Liver (tissue), 9 donors: ENCODE data around the gene IL23A. TPM values are rescaled to one million over a fixed set of nuclear protein-coding genes. Genes with fewer than 3 reads are reported as not detected.

ENCODE experiments used
- DNase-seq: peaks from one replicate; pipeline ENCODE4 v3.0.0-alpha.2; 2017; ENCODE audit warnings: low spot score
- H3K27ac ChIP-seq, 2 donors: one replicate each; pipeline ENCODE4 v1.7.0; 2013; ENCODE audit warnings: inconsistent platforms in 2 of 2, low read length in 2 of 2, control low read depth in 1 of 2, low read depth in 1 of 2, mild to moderate bottlenecking in 1 of 2
- H3K27me3 ChIP-seq, 4 donors: one replicate each; pipeline versions ENCODE4 v1.6.1 to v1.7.0; 2013; ENCODE audit warnings: low read length in 3 of 4, inconsistent platforms in 1 of 4, mild to moderate bottlenecking in 1 of 4, moderate library complexity in 1 of 4; ENCODE audit not compliant: control insufficient read depth in 4 of 4, insufficient read depth in 4 of 4
- H3K36me3 ChIP-seq, 4 donors: one replicate each; pipeline versions ENCODE4 v1.6.1 to v1.7.0; 2013; ENCODE audit warnings: low read length in 3 of 4, mild to moderate bottlenecking in 3 of 4, low read depth in 1 of 4, moderate library complexity in 1 of 4; ENCODE audit not compliant: control insufficient read depth in 4 of 4, insufficient read depth in 3 of 4
- H3K4me1 ChIP-seq, 4 donors: one replicate each; pipeline versions ENCODE4 v1.6.1 to v1.7.0; 2013; ENCODE audit warnings: low read length in 3 of 4, mild to moderate bottlenecking in 3 of 4, moderate library complexity in 1 of 4; ENCODE audit not compliant: control insufficient read depth in 4 of 4, insufficient read depth in 4 of 4
- H3K4me3 ChIP-seq, 3 donors: one replicate each; pipeline versions ENCODE4 v1.6.1 to v1.7.0; 2013; ENCODE audit warnings: low read length in 3 of 3, control low read depth in 1 of 3, low read depth in 1 of 3, mild to moderate bottlenecking in 1 of 3
- H3K9ac ChIP-seq, 2 donors: one replicate each; pipeline ENCODE4 v1.7.0; 2013; ENCODE audit warnings: low read length in 2 of 2, mild to moderate bottlenecking in 2 of 2, moderate library complexity in 2 of 2, control low read depth in 1 of 2, low read depth in 1 of 2
- H3K9me3 ChIP-seq, 4 donors: one replicate each; pipeline versions ENCODE4 v1.6.1 to v1.7.0; 2013; ENCODE audit warnings: low read length in 3 of 4; ENCODE audit not compliant: control insufficient read depth in 4 of 4
- EGR1 ChIP-seq, 2 donors: IDR thresholded peaks; 2 replicates each; pipeline ENCODE4 v1.6.1; 2016 to 2018; ENCODE audit warnings: antibody characterized with exemption in 2 of 2, low read depth in 2 of 2
- FOXA1 ChIP-seq: IDR thresholded peaks from 2 replicates; pipeline ENCODE4 v1.6.1; 2016; ENCODE audit warnings: antibody characterized with exemption
- FOXA2 ChIP-seq: IDR thresholded peaks from 2 replicates; pipeline ENCODE4 v1.6.1; 2016; ENCODE audit warnings: antibody characterized with exemption
- GABPA ChIP-seq, 2 donors: IDR thresholded peaks in 1 of 2; conservative IDR thresholded peaks in 1 of 2; 2 replicates each; pipeline ENCODE4 v1.6.1; 2016; ENCODE audit warnings: antibody characterized with exemption in 2 of 2, mild to moderate bottlenecking in 1 of 2, moderate library complexity in 1 of 2
- HNF4A ChIP-seq, 2 donors: conservative IDR thresholded peaks; 2 replicates each; pipeline ENCODE4 v1.6.1; 2016; ENCODE audit warnings: antibody characterized with exemption in 2 of 2, mild to moderate bottlenecking in 2 of 2
- HNF4G ChIP-seq: IDR thresholded peaks from 2 replicates; pipeline ENCODE4 v1.6.1; 2016; ENCODE audit warnings: antibody characterized with exemption
- JUND ChIP-seq, 2 donors: IDR thresholded peaks; 2 replicates each; pipeline ENCODE4 v1.6.1; 2016; ENCODE audit warnings: antibody characterized with exemption in 2 of 2
- NR2F2 ChIP-seq: IDR thresholded peaks from 2 replicates; pipeline ENCODE4 v1.6.1; 2016; ENCODE audit warnings: antibody characterized with exemption
- RAD21 ChIP-seq, 2 donors: IDR thresholded peaks; 2 replicates each; pipeline ENCODE4 v1.6.1; 2016; ENCODE audit warnings: antibody characterized with exemption in 2 of 2, mild to moderate bottlenecking in 2 of 2
- RXRA ChIP-seq, 2 donors: IDR thresholded peaks; 2 replicates each; pipeline ENCODE4 v1.6.1; 2017 to 2018; ENCODE audit warnings: antibody characterized with exemption in 2 of 2, mild to moderate bottlenecking in 1 of 2
- SP1 ChIP-seq: IDR thresholded peaks from 2 replicates; pipeline ENCODE4 v1.6.1; 2018; ENCODE audit warnings: antibody characterized with exemption, mild to moderate bottlenecking
- TAF1 ChIP-seq: conservative IDR thresholded peaks from 2 replicates; pipeline ENCODE4 v1.6.1; 2016; ENCODE audit warnings: antibody characterized with exemption, mild to moderate bottlenecking
- YY1 ChIP-seq: IDR thresholded peaks from 2 replicates; pipeline ENCODE4 v1.6.1; 2016; ENCODE audit warnings: antibody characterized with exemption, mild to moderate bottlenecking
- WGBS: extraction: QIAGEN DNeasy Blood & Tissue Kit; methylation state at CpG from one replicate; pipeline ENCODE4 v1.1.7; 2013; 5-methylcytosine and 5-hydroxymethylcytosine counted together
- polyA plus RNA-seq, 2 donors: library from polyadenylated mRNA; stranded (reverse) in 1 of 2; unstranded in 1 of 2; fragments of 200-250 nt in 1 of 2; fragments of >200 nt in 1 of 2; fragmentation: Nextera tagmentation in 1 of 2; extraction: Ambion mirVana in 1 of 2; gene quantifications; one replicate each; pipeline versions ENCODE4 v1.2.1 to v1.2.3, GENCODE V29; 2013 to 2015
- total RNA-seq, 2 donors: library from RNA; depleted of rRNA; stranded (reverse); fragments of >200 nt; gene quantifications; one replicate each; pipeline ENCODE4 v1.2.3, GENCODE V29; 2014
- TF ChIP-seq, protein P1 (sequence below): IDR thresholded peaks from 2 replicates; pipeline ENCODE4 v1.6.1; 2016; ENCODE audit warnings: antibody characterized with exemption
- TF ChIP-seq, protein P2 (sequence below): IDR thresholded peaks from 2 replicates; pipeline ENCODE4 v1.6.1; 2016; ENCODE audit warnings: antibody characterized with exemption
- TF ChIP-seq, protein P3 (sequence below): IDR thresholded peaks from 2 replicates; pipeline ENCODE4 v1.6.1; 2016; ENCODE audit warnings: antibody characterized with exemption
- TF ChIP-seq, protein P4 (sequence below): IDR thresholded peaks from 2 replicates; pipeline ENCODE4 v1.6.1; 2016; ENCODE audit warnings: antibody characterized with exemption, mild to moderate bottlenecking
- TF ChIP-seq, protein P5 (sequence below): fragments of 150-350 bp; IDR thresholded peaks from 2 replicates; pipeline ENCODE4 v1.5.1; 2017; ENCODE audit warnings: improper control_type of control experiment, low read depth, low read length; ENCODE audit not compliant: missing input control
- donor health status: healthy.
- donor health status: healthy.
- donor health status: healthy.
- donor health status: healthy.
- donor health status: healthy.

IL23A gene
- total and polyA plus RNA-seq, 4 donors = 0.14 to 0.25 (median 0.22) TPM; not detected in 1

DNA sequence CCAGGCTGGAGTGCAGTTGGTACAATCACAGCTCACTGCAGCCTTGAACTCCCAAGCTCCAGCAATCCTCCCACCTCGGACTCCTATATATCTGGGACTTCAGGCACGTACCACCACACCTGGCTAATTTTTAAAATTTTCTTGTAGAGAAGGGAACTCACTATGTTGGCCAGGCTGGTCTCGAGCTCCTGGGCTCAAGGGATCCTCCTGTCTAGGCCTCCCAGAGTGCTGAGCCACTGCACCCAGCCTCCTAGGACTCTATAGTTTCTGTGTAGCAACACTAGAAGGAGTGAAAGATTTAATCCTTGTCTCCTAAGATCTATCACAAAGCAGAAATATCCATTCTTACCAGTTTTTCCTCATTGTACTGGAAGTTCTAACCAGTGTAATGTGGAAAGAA lies 28.3 kb downstream of the IL23A start:
- Histone ChIP-seq H3K36me3 (no peaks in the 10 kb centered on the region), H3K27me3 (no peaks in the 10 kb centered on the region), H3K4me1 (peaks cover 9 to 21% (median 13%) of the 10 kb centered on the region in 4 donors), H3K4me3 (no peak overlapping the region), H3K27ac (no peak overlapping the region), H3K9ac (no peak overlapping the region), H3K9me3 (no peaks in the 10 kb centered on the region)
- WGBS = 93% methylated on average over 3 of the region's 3 CpGs
- DNase-seq = no peak
- no peak for TF ChIP-seq RXRA (IDR thresholded peaks at IDR 0.05)
- TF ChIP-seq, protein P1, sequence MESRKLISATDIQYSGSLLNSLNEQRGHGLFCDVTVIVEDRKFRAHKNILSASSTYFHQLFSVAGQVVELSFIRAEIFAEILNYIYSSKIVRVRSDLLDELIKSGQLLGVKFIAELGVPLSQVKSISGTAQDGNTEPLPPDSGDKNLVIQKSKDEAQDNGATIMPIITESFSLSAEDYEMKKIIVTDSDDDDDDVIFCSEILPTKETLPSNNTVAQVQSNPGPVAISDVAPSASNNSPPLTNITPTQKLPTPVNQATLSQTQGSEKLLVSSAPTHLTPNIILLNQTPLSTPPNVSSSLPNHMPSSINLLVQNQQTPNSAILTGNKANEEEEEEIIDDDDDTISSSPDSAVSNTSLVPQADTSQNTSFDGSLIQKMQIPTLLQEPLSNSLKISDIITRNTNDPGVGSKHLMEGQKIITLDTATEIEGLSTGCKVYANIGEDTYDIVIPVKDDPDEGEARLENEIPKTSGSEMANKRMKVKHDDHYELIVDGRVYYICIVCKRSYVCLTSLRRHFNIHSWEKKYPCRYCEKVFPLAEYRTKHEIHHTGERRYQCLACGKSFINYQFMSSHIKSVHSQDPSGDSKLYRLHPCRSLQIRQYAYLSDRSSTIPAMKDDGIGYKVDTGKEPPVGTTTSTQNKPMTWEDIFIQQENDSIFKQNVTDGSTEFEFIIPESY = no peak
- no peak for TF ChIP-seq YY1
- TF ChIP-seq EGR1 (IDR thresholded peaks at IDR 0.05; ENCODE audit: low read depth in 2 of 2) = no peak
- TF ChIP-seq, protein P2, sequence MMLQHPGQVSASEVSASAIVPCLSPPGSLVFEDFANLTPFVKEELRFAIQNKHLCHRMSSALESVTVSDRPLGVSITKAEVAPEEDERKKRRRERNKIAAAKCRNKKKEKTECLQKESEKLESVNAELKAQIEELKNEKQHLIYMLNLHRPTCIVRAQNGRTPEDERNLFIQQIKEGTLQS = no peak
- no peak for TF ChIP-seq TAF1
- TF ChIP-seq, protein P3, sequence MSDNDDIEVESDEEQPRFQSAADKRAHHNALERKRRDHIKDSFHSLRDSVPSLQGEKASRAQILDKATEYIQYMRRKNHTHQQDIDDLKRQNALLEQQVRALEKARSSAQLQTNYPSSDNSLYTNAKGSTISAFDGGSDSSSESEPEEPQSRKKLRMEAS = no peak
- no peak for TF ChIP-seq HNF4A (conservative IDR thresholded peaks at IDR 0.05)
- no peak for TF ChIP-seq RAD21 (IDR thresholded peaks at IDR 0.05)
- TF ChIP-seq GABPA (IDR thresholded peaks at IDR 0.05 in 1 of 2, conservative IDR thresholded peaks at IDR 0.05 in 1 of 2) = no peak
- TF ChIP-seq, protein P4, sequence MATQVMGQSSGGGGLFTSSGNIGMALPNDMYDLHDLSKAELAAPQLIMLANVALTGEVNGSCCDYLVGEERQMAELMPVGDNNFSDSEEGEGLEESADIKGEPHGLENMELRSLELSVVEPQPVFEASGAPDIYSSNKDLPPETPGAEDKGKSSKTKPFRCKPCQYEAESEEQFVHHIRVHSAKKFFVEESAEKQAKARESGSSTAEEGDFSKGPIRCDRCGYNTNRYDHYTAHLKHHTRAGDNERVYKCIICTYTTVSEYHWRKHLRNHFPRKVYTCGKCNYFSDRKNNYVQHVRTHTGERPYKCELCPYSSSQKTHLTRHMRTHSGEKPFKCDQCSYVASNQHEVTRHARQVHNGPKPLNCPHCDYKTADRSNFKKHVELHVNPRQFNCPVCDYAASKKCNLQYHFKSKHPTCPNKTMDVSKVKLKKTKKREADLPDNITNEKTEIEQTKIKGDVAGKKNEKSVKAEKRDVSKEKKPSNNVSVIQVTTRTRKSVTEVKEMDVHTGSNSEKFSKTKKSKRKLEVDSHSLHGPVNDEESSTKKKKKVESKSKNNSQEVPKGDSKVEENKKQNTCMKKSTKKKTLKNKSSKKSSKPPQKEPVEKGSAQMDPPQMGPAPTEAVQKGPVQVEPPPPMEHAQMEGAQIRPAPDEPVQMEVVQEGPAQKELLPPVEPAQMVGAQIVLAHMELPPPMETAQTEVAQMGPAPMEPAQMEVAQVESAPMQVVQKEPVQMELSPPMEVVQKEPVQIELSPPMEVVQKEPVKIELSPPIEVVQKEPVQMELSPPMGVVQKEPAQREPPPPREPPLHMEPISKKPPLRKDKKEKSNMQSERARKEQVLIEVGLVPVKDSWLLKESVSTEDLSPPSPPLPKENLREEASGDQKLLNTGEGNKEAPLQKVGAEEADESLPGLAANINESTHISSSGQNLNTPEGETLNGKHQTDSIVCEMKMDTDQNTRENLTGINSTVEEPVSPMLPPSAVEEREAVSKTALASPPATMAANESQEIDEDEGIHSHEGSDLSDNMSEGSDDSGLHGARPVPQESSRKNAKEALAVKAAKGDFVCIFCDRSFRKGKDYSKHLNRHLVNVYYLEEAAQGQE = no peak
- TF ChIP-seq HNF4G = no peak
- no peak for TF ChIP-seq FOXA1
- TF ChIP-seq, protein P5, sequence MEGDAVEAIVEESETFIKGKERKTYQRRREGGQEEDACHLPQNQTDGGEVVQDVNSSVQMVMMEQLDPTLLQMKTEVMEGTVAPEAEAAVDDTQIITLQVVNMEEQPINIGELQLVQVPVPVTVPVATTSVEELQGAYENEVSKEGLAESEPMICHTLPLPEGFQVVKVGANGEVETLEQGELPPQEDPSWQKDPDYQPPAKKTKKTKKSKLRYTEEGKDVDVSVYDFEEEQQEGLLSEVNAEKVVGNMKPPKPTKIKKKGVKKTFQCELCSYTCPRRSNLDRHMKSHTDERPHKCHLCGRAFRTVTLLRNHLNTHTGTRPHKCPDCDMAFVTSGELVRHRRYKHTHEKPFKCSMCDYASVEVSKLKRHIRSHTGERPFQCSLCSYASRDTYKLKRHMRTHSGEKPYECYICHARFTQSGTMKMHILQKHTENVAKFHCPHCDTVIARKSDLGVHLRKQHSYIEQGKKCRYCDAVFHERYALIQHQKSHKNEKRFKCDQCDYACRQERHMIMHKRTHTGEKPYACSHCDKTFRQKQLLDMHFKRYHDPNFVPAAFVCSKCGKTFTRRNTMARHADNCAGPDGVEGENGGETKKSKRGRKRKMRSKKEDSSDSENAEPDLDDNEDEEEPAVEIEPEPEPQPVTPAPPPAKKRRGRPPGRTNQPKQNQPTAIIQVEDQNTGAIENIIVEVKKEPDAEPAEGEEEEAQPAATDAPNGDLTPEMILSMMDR = no peak
- no peak for TF ChIP-seq JUND (IDR thresholded peaks at IDR 0.05)
- no peak for TF ChIP-seq FOXA2

DNA sequence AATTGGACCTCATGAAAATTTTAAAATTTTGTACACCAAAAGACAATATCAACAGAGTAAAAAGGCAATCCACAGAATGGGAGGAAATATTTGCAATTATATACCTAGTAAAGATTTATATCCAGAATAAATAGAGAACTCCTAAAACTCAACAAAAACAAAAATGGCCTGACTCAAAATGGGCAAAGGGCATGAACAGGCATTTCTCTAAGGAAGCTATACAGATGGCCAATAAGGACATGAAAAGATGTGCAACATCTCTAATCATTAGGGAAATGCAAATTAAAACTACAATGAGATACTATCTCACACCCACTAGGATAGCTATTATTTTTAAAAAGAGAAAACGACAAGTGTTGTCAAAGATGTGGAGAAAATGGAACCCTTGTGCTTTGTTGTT lies 34.8 kb downstream of the IL23A start:
- TF ChIP-seq FOXA2 (no peak), JUND (IDR thresholded peaks at IDR 0.05) (no peak), TAF1 (no peak), GABPA (IDR thresholded peaks at IDR 0.05 in 1 of 2, conservative IDR thresholded peaks at IDR 0.05 in 1 of 2) (no peak), RXRA (IDR thresholded peaks at IDR 0.05) (no peak), NR2F2 (no peak), RAD21 (IDR thresholded peaks at IDR 0.05) (no peak), YY1 (no peak), HNF4A (conservative IDR thresholded peaks at IDR 0.05) (no peak), HNF4G (no peak), FOXA1 (no peak), EGR1 (IDR thresholded peaks at IDR 0.05; ENCODE audit: low read depth in 2 of 2) (no peak), SP1 (no peak)
- TF ChIP-seq, protein P5 = no peak
- TF ChIP-seq, protein P1 = no peak
- TF ChIP-seq, protein P3 = no peak
- TF ChIP-seq, protein P2 = no peak
- Histone ChIP-seq H3K4me1 (peaks cover 0 to 1% (median 0%) of the 10 kb centered on the region in 4 donors), H3K9ac (no peak overlapping the region), H3K36me3 (no peaks in the 10 kb centered on the region), H3K9me3 (no peaks in the 10 kb centered on the region), H3K27me3 (no peaks in the 10 kb centered on the region), H3K27ac (no peak overlapping the region), H3K4me3 (no peak overlapping the region)
- DNase-seq = no peak
- 100% methylated on average over 1 of the region's 1 CpG for WGBS
